HL-60/S4 (cell line): ENCODE measurements around the gene IFT88.

Experiments
- in situ Hi-C: fragments of 300-500 bp; cut with MboI; formaldehyde crosslinking; loops from 2 replicates; pipeline ENCODE4 v1.14.3; 2022; ENCODE audit warnings: low sequenced_read_pairs

The IFT88 gene

DNA sequence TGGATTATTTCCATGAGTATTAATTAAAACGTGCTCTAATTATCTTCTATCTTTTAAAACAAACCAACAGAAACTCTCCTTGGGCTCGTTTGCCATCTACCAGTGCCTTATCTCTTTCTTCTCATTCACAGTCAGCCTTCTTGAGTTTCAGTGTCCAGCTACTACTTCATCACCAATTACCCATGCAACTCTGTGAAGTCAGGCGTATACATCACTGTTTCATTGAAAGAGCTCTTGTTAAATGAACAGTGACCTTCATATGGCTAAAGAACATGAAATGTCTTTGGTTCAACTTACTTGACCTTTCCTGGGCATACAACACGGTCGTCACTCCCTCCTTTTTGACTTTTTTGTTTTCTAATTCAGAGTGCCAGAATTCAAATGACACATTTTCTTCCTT, 5.2 kb upstream of the IFT88 start:
- in situ Hi-C loops, result no loop called here

DNA sequence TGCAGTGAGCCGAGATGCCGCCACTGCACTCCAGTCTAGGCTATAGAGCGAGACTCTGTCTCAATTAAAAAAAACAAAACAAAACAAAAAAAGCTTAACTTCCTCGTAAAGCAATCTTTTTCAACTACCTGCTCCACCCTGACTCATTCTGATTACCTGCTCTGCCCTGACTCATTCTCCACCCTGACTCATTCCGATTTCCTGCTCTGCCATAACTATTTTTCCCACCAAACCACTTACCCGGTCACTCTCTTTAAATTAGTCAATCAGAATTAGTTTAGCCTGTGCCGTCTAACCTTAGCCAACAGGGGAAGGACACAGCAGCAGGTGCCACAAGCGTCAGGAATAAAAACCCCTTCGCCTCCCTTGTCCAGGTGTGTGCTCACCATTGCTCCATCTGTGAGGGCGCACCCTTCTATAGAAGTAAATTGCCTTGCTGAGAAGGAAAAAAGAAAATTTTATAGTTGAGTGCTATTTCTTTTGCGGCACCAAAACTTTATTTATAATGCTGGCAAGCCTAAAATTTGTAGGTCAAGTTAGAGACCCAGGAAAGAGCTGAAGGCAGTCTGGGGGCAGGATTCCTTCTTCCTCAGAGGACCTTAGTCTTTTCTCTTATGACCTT, 1.7 kb upstream of the IFT88 start:
- in situ Hi-C loops, result no loop called here

DNA sequence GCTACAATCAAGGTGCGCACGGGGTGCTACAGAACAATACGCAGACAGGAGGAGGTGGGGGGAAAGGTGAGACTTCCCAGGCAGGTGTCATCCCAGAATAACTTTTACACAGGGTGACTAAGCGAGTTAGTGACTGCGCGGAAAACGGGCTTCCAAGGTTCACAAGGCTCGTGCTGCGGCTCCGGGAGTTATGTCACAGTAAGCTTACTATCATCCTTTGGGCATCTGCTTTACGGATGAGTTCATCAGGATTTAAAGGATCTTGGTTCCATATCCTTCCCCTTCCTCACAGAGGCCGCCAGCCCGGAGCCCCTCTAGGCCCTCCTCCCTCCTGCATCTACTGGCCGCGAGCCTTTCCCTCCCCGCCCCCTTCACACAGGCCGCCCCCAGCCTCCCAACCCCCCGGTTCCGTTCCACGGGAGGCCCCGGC, 474 bp upstream of the IFT88 start:
- in situ Hi-C loops, result no loop called here

DNA sequence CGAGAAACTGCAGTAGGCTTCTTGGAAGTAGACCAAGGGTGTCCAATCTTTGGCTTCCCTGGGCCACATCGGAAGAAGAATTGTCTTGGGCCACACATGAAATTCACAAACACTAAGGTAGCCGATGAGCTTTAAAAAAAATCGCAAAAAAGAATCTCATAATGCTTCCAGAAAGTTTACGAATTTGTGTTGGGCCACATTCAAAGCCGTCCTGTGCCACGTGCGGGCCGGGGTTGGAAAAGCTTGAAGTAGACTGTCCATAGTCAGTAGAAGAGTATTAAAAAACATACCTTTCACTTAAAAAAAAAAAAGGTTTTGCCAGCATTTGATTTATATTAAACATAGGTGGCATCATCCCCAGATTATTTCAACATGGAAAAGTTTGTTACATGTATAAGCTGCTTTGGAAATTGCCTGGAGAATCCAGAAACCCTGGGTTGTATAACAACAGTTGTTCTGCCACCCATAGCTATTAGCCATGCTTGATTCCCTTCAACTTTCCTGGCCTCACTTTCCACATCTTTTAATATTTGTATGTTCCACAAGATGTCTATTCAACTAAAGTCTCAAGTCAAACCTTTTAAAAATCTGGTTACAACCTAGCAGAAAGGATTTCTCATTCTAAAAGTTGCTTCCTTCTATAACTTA, 1.0 kb downstream of the IFT88 start:
- in situ Hi-C loops, result no loop called here

DNA sequence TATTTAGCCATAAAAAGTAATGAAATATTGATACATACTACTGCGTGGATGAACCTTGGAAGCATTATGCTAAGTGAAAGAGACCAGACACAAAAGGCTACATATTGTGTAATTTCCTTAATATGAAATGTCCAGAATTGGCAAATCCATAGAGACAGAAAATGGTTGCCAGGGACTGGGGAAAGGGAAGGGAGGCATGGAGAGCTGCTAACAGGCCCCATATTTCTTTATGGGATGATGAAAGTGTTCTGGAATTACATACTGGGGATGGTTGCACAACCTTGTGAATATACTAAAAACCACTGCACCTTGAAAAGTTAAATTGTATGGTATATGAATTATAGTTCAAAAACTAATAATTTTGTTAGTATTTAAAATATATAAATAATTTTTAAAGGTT, 3.6 kb downstream of the IFT88 start:
- in situ Hi-C loops, result no loop called here

DNA sequence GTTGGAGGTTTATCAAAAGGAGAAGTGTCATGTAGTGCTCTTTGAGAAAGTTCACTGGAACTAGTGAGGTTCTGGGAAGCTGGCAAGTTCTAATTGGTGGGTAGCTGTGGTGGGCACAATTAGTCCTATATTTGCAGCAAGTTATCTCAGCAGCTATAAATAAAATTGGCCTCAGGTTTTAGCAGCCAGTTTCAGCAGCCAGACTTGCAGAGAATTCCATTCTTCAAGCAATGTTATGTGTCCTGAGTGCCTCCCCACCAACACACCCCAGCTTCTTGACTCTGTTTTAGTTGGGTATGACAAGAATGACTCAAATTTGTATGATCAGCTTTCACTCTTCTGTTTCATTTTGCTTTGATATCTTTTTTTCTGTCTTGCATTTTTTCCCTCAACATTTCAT, 4.7 kb downstream of the IFT88 start:
- in situ Hi-C loops, result no loop called here

DNA sequence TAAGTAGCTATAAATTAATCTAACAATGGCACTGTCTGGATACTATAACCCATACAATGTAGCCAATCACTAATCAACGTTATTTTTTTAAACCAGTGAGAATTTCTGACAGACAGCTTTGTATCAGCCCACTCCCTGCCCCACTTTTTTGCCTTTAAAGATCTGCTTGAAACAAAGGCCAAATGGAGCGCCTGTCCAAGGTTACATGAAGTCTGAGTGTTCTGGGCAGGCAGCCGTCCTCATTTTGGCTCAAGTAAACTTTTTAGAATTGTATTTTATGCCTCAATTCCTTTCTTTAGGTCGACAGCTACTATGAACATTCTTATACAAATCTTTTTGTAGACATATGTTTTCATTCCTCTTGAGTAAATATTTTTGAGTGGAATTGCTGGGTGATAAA, 6.2 kb downstream of the IFT88 start:
- in situ Hi-C loops, result no loop called here

DNA sequence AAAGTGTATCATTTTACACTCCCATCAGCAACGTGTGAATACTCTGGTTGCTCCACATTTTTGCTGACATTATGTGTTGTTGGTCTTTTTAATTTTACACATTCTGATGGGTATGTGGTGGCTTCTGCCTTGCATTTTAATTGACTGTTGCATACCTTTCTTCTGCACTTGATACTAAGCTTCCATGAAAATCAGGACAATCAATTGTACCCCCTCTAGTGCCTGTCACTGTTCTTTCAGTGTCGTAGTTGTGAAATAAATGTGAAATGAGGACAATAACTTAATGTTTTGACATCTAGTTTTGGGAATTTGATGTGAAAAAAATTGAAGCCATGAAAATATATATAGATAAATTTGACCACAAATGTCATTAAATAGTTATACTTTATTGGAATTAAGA, 6.7 kb downstream of the IFT88 start:
- in situ Hi-C loops, result no loop called here

DNA sequence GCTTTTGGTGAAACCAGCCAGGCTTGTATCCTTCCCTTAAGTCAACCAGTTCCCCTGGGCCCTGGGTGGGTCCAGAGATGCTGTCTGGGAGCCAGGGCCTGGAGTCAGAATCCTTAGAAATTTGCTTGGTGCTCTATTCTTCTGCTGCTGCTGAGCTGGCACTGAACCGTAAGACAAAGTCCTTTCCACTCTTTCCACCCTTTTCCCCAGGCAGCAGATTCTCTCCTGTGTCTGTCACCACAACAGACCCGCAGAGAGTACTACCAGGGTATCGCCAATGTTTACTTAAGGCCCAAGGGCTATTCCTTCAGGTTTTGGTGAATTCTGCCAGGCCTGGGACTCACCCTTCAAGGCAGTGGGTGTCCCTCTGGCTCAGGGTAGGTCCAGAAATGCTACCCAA, 12.2 kb downstream of the IFT88 start:
- in situ Hi-C loops, result no loop called here

DNA sequence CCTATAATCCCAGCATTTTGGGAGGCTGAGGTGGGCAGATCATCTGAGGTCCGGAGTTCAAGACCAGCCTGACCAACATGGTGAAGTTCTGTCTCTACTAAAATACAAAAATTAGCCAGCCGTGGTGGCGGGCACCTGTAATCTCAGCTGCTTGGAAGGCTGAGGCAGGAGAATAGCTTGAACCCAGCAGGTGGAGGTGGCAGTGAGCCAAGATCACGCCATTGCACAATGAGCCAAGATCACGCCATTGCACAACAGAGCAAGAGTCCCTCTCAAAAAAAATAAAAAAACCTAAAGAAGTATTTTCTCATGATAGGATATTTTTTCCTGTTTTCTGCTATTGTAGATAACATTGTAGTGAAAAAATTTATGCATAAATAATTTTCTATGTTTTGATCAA, 13.3 kb downstream of the IFT88 start:
- in situ Hi-C loops, result no loop called here

DNA sequence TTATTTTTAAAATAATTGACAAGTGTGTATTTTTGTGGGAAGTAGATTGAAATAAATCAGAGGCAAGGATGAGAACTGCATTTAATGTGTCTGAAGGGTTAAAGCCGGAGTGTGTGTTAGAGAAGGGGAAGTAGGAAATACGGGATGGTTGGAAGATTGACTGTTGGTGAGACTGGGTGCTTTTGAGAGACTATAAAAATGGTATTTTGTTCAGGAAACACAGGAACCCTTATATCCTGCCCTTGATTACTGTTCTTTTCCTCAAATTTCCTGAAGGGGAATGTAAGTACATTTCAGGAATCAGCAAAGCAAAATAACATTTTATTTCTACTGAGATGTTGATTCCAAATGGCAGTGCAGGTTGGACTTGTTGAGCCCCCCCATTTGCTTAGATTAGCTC, 15.1 kb downstream of the IFT88 start:
- in situ Hi-C loops, result no loop called here

DNA sequence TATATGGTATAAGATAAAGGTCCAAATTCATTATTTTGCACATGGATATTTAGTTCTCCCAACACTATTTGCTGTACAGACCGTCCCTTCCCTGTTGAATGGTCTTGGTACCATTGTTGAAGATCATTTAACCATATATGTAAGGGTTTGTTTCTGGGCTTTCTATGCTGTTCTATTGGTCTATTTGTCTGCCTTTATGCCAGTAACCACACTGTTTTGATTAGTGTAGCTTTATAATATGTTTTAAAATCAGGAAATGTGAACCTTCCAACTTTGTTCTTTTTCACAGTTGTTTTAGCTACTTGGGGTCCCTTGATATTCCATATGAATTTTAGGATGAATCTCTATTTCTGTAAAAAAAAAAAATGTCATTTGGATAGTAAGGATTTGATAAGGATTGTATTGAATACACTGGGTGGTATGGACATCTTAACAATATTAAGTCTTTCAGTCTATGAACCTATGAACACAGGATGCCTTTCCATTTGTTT, 16.9 kb downstream of the IFT88 start:
- in situ Hi-C loops, result no loop called here

DNA sequence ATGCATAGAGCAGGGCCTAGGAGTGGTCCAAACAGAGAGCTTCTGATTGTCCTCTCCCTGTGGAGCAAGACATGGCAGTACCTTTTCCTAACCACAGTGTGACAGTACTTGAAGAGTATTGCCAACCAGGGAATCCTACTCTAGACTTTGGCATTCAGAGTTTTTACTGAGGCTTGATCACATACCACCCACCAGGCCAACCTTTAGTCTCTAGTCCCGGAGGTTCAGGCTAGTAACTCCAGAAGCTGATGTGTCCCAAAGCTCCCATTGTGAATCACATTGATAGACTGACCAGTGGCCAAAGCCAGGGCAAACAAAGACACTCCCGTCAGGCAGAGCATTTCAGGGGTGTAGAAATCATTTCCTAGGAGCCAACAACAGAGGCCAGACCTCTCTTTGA, 18.4 kb downstream of the IFT88 start:
- in situ Hi-C loops, result no loop called here

DNA sequence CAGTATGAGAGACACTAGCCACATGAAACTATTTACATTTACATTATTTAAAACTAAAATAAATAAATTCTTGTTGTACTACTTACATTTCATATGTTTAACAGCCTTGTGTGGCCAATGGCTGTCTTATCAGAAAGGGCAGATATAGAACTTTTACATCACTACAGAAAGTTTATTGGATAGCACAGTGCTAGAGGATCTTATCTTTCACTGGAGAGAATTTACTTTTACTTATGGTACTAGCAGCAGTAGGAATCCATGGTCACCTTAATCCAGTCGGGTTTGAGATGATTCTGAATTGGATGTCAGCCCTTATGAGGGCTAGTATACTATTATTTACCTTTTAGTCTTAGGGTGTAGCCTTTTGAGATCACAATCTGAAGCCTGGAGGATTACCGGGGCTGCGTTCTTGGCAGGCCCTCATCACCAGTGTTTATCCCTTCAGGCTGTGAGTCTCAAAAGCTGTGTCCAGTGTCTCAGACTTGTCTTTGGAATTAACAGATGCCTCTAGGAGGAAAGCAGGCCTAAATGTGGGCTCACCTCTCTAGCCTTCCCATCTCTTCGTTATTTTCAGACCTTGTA, 21.7 kb downstream of the IFT88 start:
- in situ Hi-C loops, result no loop called here

DNA sequence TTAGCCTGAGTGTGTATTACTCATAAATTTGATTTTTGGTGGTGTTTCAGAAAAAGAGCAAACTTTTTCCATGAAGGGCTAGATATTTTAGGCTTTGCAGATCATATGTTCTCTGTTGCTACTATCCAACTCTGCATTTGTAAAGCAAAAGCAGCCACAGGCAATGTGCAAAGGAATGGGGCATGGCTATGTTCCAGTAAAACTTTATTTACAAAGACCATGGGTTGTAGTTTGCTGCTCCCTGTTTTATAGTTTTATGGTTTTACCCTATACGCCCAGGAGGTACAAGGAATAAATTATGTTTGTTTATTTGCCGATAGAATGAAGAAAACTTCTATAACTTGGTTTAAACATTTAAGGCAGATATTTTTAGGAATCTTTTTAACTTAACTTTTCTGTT, 23.6 kb downstream of the IFT88 start:
- in situ Hi-C loops, result no loop called here

DNA sequence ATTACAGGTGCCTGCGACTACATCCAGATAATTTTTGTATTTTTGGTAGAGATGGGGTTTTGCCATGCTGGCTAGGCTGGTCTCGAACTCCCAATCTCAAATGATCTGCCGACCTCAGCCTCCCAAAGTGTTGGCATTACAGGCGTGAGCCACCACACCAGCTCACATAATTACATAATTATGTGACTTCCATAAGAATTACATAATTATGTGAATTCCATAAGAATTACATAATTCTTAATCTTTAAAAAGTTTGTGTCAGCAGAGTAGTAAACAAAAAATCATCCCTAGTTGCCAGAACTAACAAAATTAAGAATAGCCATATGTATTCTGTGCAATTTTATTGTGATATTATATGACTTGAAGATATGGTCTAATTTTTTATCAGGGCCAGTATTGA, 25.6 kb downstream of the IFT88 start:
- in situ Hi-C loops, result no loop called here

DNA sequence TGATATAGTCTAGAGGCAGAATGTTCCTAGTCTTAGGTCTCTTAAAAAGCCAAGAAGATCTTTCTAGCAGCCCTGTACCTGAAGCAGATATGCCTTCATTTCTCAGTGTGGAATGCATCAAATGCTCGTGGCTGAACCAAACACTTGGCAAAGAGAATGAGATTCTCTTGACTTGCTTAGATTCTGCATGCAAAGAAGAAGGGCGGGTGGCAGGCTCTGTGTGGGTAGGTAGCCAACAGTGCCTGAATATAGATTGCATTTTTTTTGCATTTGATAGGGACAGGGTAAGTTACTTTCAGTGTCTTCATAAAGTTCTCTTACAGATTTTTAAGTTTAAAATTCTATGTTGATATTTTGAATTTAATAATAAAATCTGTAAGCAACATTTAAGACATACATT, 27.3 kb downstream of the IFT88 start:
- in situ Hi-C loops, result no loop called here

DNA sequence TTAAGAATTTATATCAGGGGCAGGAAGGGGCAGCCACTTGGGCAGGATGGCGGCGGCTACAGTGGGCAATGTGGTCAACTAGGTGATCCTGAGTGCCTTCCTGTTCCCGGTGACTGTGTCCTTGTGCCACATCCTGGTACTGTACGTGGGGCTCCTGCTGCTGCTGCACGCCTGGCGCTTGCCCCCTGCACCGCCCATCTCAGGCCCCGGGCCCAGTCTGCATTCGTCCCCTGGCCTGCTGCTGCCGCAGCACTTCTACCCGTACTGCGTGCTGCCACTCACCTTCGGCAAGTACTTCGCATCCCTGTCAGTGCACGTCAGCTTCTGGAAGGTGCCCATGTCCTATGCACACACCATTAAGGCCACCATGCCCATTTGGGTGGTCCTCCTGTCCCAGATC, 40.1 kb downstream of the IFT88 start:
- in situ Hi-C loops, result no loop called here

DNA sequence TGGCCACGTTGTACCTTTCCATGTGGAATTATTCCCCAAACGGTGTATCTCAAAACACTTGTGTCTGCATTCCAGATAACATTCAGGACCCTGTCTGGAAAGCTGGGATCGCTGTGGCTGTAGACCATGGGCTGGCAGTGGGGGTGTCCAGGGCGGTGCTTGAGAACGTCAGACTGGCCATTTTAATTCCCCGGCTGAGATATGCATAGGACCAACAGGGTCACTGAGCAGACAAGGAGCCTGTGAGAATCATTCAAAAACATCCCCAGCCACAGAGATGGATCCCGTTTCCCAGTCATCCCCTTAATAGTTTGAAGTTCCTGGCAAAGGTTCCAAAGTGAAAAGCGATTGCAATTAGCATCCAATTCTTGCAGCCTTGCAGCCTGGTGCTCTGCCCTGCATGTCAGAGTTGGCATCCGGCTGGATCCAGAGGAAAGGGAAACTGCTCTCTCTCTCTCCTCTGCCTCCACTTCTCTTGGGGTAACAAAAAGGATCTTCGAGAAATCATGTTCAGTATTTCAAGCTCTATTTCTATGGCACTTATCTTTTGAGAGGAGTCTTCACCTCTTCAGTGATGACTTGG, 41.6 kb downstream of the IFT88 start:
- in situ Hi-C loops, result no loop called here

DNA sequence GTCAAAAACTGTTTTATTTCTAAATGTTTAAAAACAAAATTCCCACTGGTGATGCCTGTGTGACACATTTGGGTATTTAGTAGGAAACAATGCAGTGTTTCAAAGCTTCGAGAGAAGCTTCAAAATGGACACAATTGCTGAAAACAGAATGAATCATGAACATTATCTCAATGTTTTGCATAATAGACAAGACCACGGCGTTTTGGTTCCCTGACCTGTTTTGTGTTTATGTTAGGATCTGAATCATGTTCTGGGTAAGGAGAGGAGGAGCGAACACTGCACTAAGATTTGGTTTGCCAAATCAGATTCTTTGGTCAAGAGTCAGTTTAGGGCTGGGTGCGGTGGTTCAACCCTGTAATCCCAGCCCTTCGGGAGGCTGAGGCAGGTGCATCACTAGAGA, 42.2 kb downstream of the IFT88 start:
- in situ Hi-C loops, result no loop called here

DNA sequence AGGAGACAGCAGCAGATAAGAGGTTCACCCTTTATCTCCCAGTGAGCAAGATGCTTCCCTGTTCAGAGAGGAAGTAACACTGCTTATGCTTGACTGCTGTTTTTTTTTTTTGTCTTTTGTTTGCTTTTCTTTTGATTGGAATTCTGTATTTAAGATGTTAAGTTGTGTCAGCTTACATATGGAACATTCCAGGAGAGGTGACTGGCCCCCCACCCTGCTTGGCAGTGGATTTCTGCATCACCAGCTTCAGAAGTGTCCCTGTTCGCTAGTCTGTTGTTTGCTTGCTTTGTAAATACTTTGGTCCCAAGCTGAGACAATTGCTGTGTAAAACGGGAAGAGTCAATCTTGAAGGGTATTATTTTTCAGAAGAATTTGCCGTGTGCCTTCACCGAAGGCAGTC, 43.0 kb downstream of the IFT88 start:
- in situ Hi-C loops, result no loop called here
